NOMO-1 treated with DMSO at 0.1 percent for 48 hours (cell line): Measurements from ENCODE around the gene AAK1.
"Not testable (repeated sequence)": the region's sequence is repeated elsewhere in the genome, so short reads cannot be mapped to it uniquely, and the experiment has no call there.

ENCODE experiments used
- DNase-seq: peaks from one replicate; lab custom pipeline; 2025; ENCODE audit not compliant: unreplicated experiment; lab: John Stamatoyannopoulos, UW

The AAK1 gene

GRCh38 chr2:69643602-69644505 lies at the start of gene AAK1:
Gene AAK1 (minus strand): TSS chr2:69643739. CDS start chr2:69643040, 699 bp downstream.
- peak; percentile 92 for DNase-seq

GRCh38 chr2:69692424-69692823 lies 48.9 kb upstream of the AAK1 start:
- no peak for DNase-seq

GRCh38 chr2:69689969-69690368 lies 46.4 kb upstream of the AAK1 start:
- DNase-seq, result no peak

GRCh38 chr2:69689466-69689865 lies 45.9 kb upstream of the AAK1 start:
- no peak for DNase-seq

GRCh38 chr2:69687971-69688611 lies 44.6 kb upstream of the AAK1 start:
- no peak for DNase-seq

GRCh38 chr2:69686813-69687212 lies 43.3 kb upstream of the AAK1 start:
- DNase-seq, result no peak

GRCh38 chr2:69685321-69686048 lies 41.9 kb upstream of the AAK1 start:
- no peak for DNase-seq

GRCh38 chr2:69683170-69683971 lies 39.8 kb upstream of the AAK1 start:
- DNase-seq, result peak; percentile 38

GRCh38 chr2:69682525-69682924 lies 39.0 kb upstream of the AAK1 start:
- DNase-seq, result no peak

- DNase-seq, result peak; percentile 65
Measured at GRCh38 chr2:69680001-69680675, 36.6 kb upstream of the AAK1 start.

- no peak for DNase-seq
Measured at GRCh38 chr2:69677914-69678313, 34.4 kb upstream of the AAK1 start.

GRCh38 chr2:69676146-69676545 lies 32.6 kb upstream of the AAK1 start:
- no peak for DNase-seq

GRCh38 chr2:69674316-69674670 lies 30.8 kb upstream of the AAK1 start:
- DNase-seq, result no peak

GRCh38 chr2:69673098-69673497 lies 29.6 kb upstream of the AAK1 start:
- not testable (repeated sequence) for DNase-seq

GRCh38 chr2:69669666-69670065 lies 26.1 kb upstream of the AAK1 start:
- DNase-seq, result no peak

GRCh38 chr2:69668598-69668997 lies 25.1 kb upstream of the AAK1 start:
- DNase-seq, result no peak

GRCh38 chr2:69667805-69668382 lies 24.4 kb upstream of the AAK1 start:
- no peak for DNase-seq

- DNase-seq, result no peak
Measured at GRCh38 chr2:69665152-69665551, 21.6 kb upstream of the AAK1 start.

GRCh38 chr2:69663860-69664259 lies 20.3 kb upstream of the AAK1 start:
- DNase-seq, result no peak

GRCh38 chr2:69662547-69662946 lies 19.0 kb upstream of the AAK1 start:
- not testable (repeated sequence) for DNase-seq
